Liver (tissue), 9 donors: ENCODE measurements around the gene S100A4. TPM values are rescaled to one million over a fixed set of nuclear protein-coding genes. Genes with fewer than 3 reads are reported as not detected.

Experiments
- DNase-seq: peaks from one replicate; pipeline ENCODE4 v3.0.0-alpha.2; 2017; ENCODE audit warnings: low spot score
- H3K27ac ChIP-seq, 2 donors: one replicate each; pipeline ENCODE4 v1.7.0; 2013; ENCODE audit warnings: inconsistent platforms in 2 of 2, low read length in 2 of 2, control low read depth in 1 of 2, low read depth in 1 of 2, mild to moderate bottlenecking in 1 of 2
- H3K27me3 ChIP-seq, 4 donors: one replicate each; pipeline versions ENCODE4 v1.6.1 to v1.7.0; 2013; ENCODE audit warnings: low read length in 3 of 4, inconsistent platforms in 1 of 4, mild to moderate bottlenecking in 1 of 4, moderate library complexity in 1 of 4; ENCODE audit not compliant: control insufficient read depth in 4 of 4, insufficient read depth in 4 of 4
- H3K36me3 ChIP-seq, 4 donors: one replicate each; pipeline versions ENCODE4 v1.6.1 to v1.7.0; 2013; ENCODE audit warnings: low read length in 3 of 4, mild to moderate bottlenecking in 3 of 4, low read depth in 1 of 4, moderate library complexity in 1 of 4; ENCODE audit not compliant: control insufficient read depth in 4 of 4, insufficient read depth in 3 of 4
- H3K4me1 ChIP-seq, 4 donors: one replicate each; pipeline versions ENCODE4 v1.6.1 to v1.7.0; 2013; ENCODE audit warnings: low read length in 3 of 4, mild to moderate bottlenecking in 3 of 4, moderate library complexity in 1 of 4; ENCODE audit not compliant: control insufficient read depth in 4 of 4, insufficient read depth in 4 of 4
- H3K4me3 ChIP-seq, 3 donors: one replicate each; pipeline versions ENCODE4 v1.6.1 to v1.7.0; 2013; ENCODE audit warnings: low read length in 3 of 3, control low read depth in 1 of 3, low read depth in 1 of 3, mild to moderate bottlenecking in 1 of 3
- H3K9ac ChIP-seq, 2 donors: one replicate each; pipeline ENCODE4 v1.7.0; 2013; ENCODE audit warnings: low read length in 2 of 2, mild to moderate bottlenecking in 2 of 2, moderate library complexity in 2 of 2, control low read depth in 1 of 2, low read depth in 1 of 2
- H3K9me3 ChIP-seq, 4 donors: one replicate each; pipeline versions ENCODE4 v1.6.1 to v1.7.0; 2013; ENCODE audit warnings: low read length in 3 of 4; ENCODE audit not compliant: control insufficient read depth in 4 of 4
- ATF3 ChIP-seq: IDR thresholded peaks from 2 replicates; pipeline ENCODE4 v1.6.1; 2016; ENCODE audit warnings: antibody characterized with exemption
- CTCF ChIP-seq: fragments of 150-350 bp; IDR thresholded peaks from 2 replicates; pipeline ENCODE4 v1.5.1; 2017; ENCODE audit warnings: improper control_type of control experiment, low read depth, low read length; ENCODE audit not compliant: missing input control
- EGR1 ChIP-seq, 2 donors: IDR thresholded peaks; 2 replicates each; pipeline ENCODE4 v1.6.1; 2016 to 2018; ENCODE audit warnings: antibody characterized with exemption in 2 of 2, low read depth in 2 of 2
- FOXA1 ChIP-seq: IDR thresholded peaks from 2 replicates; pipeline ENCODE4 v1.6.1; 2016; ENCODE audit warnings: antibody characterized with exemption
- FOXA2 ChIP-seq: IDR thresholded peaks from 2 replicates; pipeline ENCODE4 v1.6.1; 2016; ENCODE audit warnings: antibody characterized with exemption
- GABPA ChIP-seq, 2 donors: IDR thresholded peaks in 1 of 2; conservative IDR thresholded peaks in 1 of 2; 2 replicates each; pipeline ENCODE4 v1.6.1; 2016; ENCODE audit warnings: antibody characterized with exemption in 2 of 2, mild to moderate bottlenecking in 1 of 2, moderate library complexity in 1 of 2
- HNF4A ChIP-seq, 2 donors: conservative IDR thresholded peaks; 2 replicates each; pipeline ENCODE4 v1.6.1; 2016; ENCODE audit warnings: antibody characterized with exemption in 2 of 2, mild to moderate bottlenecking in 2 of 2
- HNF4G ChIP-seq: IDR thresholded peaks from 2 replicates; pipeline ENCODE4 v1.6.1; 2016; ENCODE audit warnings: antibody characterized with exemption
- JUND ChIP-seq, 2 donors: IDR thresholded peaks; 2 replicates each; pipeline ENCODE4 v1.6.1; 2016; ENCODE audit warnings: antibody characterized with exemption in 2 of 2
- MAX ChIP-seq: IDR thresholded peaks from 2 replicates; pipeline ENCODE4 v1.6.1; 2016; ENCODE audit warnings: antibody characterized with exemption
- NR2F2 ChIP-seq: IDR thresholded peaks from 2 replicates; pipeline ENCODE4 v1.6.1; 2016; ENCODE audit warnings: antibody characterized with exemption
- RAD21 ChIP-seq, 2 donors: IDR thresholded peaks; 2 replicates each; pipeline ENCODE4 v1.6.1; 2016; ENCODE audit warnings: antibody characterized with exemption in 2 of 2, mild to moderate bottlenecking in 2 of 2
- REST ChIP-seq: IDR thresholded peaks from 2 replicates; pipeline ENCODE4 v1.6.1; 2016; ENCODE audit warnings: antibody characterized with exemption, mild to moderate bottlenecking
- RXRA ChIP-seq, 2 donors: IDR thresholded peaks; 2 replicates each; pipeline ENCODE4 v1.6.1; 2017 to 2018; ENCODE audit warnings: antibody characterized with exemption in 2 of 2, mild to moderate bottlenecking in 1 of 2
- SP1 ChIP-seq: IDR thresholded peaks from 2 replicates; pipeline ENCODE4 v1.6.1; 2018; ENCODE audit warnings: antibody characterized with exemption, mild to moderate bottlenecking
- TAF1 ChIP-seq: conservative IDR thresholded peaks from 2 replicates; pipeline ENCODE4 v1.6.1; 2016; ENCODE audit warnings: antibody characterized with exemption, mild to moderate bottlenecking
- YY1 ChIP-seq: IDR thresholded peaks from 2 replicates; pipeline ENCODE4 v1.6.1; 2016; ENCODE audit warnings: antibody characterized with exemption, mild to moderate bottlenecking
- ZBTB33 ChIP-seq: IDR thresholded peaks from 2 replicates; pipeline ENCODE4 v1.6.1; 2016; ENCODE audit warnings: antibody characterized with exemption
- WGBS: extraction: QIAGEN DNeasy Blood & Tissue Kit; methylation state at CpG from one replicate; pipeline ENCODE4 v1.1.7; 2013; 5-methylcytosine and 5-hydroxymethylcytosine counted together
- polyA plus RNA-seq, 2 donors: library from polyadenylated mRNA; stranded (reverse) in 1 of 2; unstranded in 1 of 2; fragments of 200-250 nt in 1 of 2; fragments of >200 nt in 1 of 2; fragmentation: Nextera tagmentation in 1 of 2; extraction: Ambion mirVana in 1 of 2; gene quantifications; one replicate each; pipeline versions ENCODE4 v1.2.1 to v1.2.3, GENCODE V29; 2013 to 2015
- total RNA-seq, 2 donors: library from RNA; depleted of rRNA; stranded (reverse); fragments of >200 nt; gene quantifications; one replicate each; pipeline ENCODE4 v1.2.3, GENCODE V29; 2014
- donor health status: healthy.
- donor health status: healthy.
- donor health status: healthy.
- donor health status: healthy.
- donor health status: healthy.

Gene S100A4
- total and polyA plus RNA-seq, 4 donors: 4.8 to 69.8 (median 16.7) TPM

GRCh38 chr1:153546796-153547559, 1.4 kb upstream of the S100A4 start (continued):
- no peak for TF ChIP-seq REST

- 90% methylated on average over 8 of the region's 8 CpGs for WGBS
- Histone ChIP-seq H3K9ac (no peak overlapping the region), H3K4me3 (no peak overlapping the region), H3K4me1 (no peaks in the 10 kb centered on the region), H3K27me3 (no peaks in the 10 kb centered on the region), H3K27ac (no peak overlapping the region), H3K36me3 (no peaks in the 10 kb centered on the region), H3K9me3 (no peaks in the 10 kb centered on the region)
- TF ChIP-seq RXRA (IDR thresholded peaks at IDR 0.05) (no peak), TAF1 (no peak), YY1 (no peak), NR2F2 (no peak), FOXA1 (no peak), HNF4A (conservative IDR thresholded peaks at IDR 0.05) (no peak), MAX (no peak), EGR1 (IDR thresholded peaks at IDR 0.05; ENCODE audit: low read depth in 2 of 2) (no peak), REST (no peak), GABPA (IDR thresholded peaks at IDR 0.05 in 1 of 2, conservative IDR thresholded peaks at IDR 0.05 in 1 of 2) (no peak), ZBTB33 (no peak), HNF4G (no peak), RAD21 (IDR thresholded peaks at IDR 0.05) (no peak), JUND (IDR thresholded peaks at IDR 0.05) (no peak), SP1 (no peak), ATF3 (no peak), CTCF (no peak), FOXA2 (no peak)
- DNase-seq: no peak
Measured at GRCh38 chr1:153546371-153546770, 765 bp upstream of the S100A4 start.
